CD4-positive, CD25-positive, alpha-beta regulatory T cell (primary cell): ENCODE results near the gene CTAG2. TPM values are rescaled to one million over a fixed set of nuclear protein-coding genes. Genes with fewer than 3 reads are reported as not detected.
"Not testable (repeated sequence)": the region's sequence is repeated elsewhere in the genome, so short reads cannot be mapped to it uniquely, and the experiment has no call there.

Experiments used
- ATAC-seq, 2 donors: fragments of 150-1000 bp; cut with Tn5 transposase; one replicate each; pipeline ENCODE4 v1.10.0; 2021; ENCODE audit warnings: low read depth in 2 of 2, moderate number of reproducible peaks in 2 of 2, moderate library complexity in 1 of 2
- DNase-seq, 3 donors: peaks; one replicate each; pipeline versions ENCODE4 v3.0.0 to v3.0.0-alpha.2; 2012 to 2022; ENCODE audit warnings: mixed read lengths in 1 of 3
- H3K27ac ChIP-seq: one replicate; pipeline ENCODE4 v1.7.0; 2013; ENCODE audit warnings: mild to moderate bottlenecking, low read length; ENCODE audit not compliant: insufficient read depth, poor library complexity, severe bottlenecking
- H3K27me3 ChIP-seq: one replicate; pipeline ENCODE4 v1.7.0; 2013; ENCODE audit warnings: low read length; ENCODE audit not compliant: control insufficient read depth, insufficient read depth
- H3K36me3 ChIP-seq: one replicate; pipeline ENCODE4 v1.7.0; 2013; ENCODE audit warnings: mild to moderate bottlenecking, low read length, moderate library complexity; ENCODE audit not compliant: control insufficient read depth, insufficient read depth
- H3K4me1 ChIP-seq: 2 replicates; pipeline ENCODE4 v1.7.0; 2013; ENCODE audit warnings: mild to moderate bottlenecking, low read length; ENCODE audit not compliant: insufficient read depth, control insufficient read depth, poor library complexity, severe bottlenecking
- H3K4me3 ChIP-seq: one replicate; pipeline ENCODE4 v1.7.0; 2013; ENCODE audit warnings: low read depth, mild to moderate bottlenecking, low read length, moderate library complexity
- H3K9me3 ChIP-seq, 2 experiments: 1 replicate in 1 of 2; 2 replicates in 1 of 2; pipeline ENCODE4 v1.7.0; 2013; ENCODE audit warnings: low read length in 2 of 2, mild to moderate bottlenecking in 1 of 2, moderate library complexity in 1 of 2; ENCODE audit not compliant: control insufficient read depth in 2 of 2
- H3K27ac Mint-ChIP-seq, 3 donors: one replicate each; pipeline ENCODE4 v1.8.0; 2020 to 2022; ENCODE audit warnings: mild to moderate bottlenecking in 3 of 3, mixed read lengths in 3 of 3, moderate library complexity in 2 of 3
- H3K27me3 Mint-ChIP-seq: one replicate; pipeline ENCODE4 v1.8.0; 2022; ENCODE audit warnings: mild to moderate bottlenecking, mixed read lengths
- H3K36me3 Mint-ChIP-seq: one replicate; pipeline ENCODE4 v1.8.0; 2020; ENCODE audit warnings: mixed read lengths
- H3K4me1 Mint-ChIP-seq, 4 donors: one replicate each; pipeline ENCODE4 v1.8.0; 2020 to 2022; ENCODE audit warnings: mixed read lengths in 4 of 4, mild to moderate bottlenecking in 1 of 4
- H3K4me3 Mint-ChIP-seq, 4 donors: one replicate each; pipeline ENCODE4 v1.8.0; 2020 to 2022; ENCODE audit warnings: mild to moderate bottlenecking in 4 of 4, mixed read lengths in 4 of 4, moderate library complexity in 3 of 4
- H3K9me3 Mint-ChIP-seq, 7 donors: one replicate each; pipeline ENCODE4 v1.8.0; 2020 to 2022; ENCODE audit warnings: mixed read lengths in 7 of 7, mild to moderate bottlenecking in 3 of 7, moderate library complexity in 2 of 7
- polyA plus RNA-seq, 4 donors: library from polyadenylated mRNA; unstranded; fragments of 300-500 nt; fragmentation: Illumina TruSeq; gene quantifications; one replicate each; pipeline ENCODE4 v1.2.3, GENCODE V29; 2021
- total RNA-seq: library from RNA; stranded (reverse); gene quantifications from one replicate; pipeline ENCODE4 v1.2.3, GENCODE V29; 2022

Gene CTAG2
- total and polyA plus RNA-seq, 5 donors from 2014 or later: not detected

DNA sequence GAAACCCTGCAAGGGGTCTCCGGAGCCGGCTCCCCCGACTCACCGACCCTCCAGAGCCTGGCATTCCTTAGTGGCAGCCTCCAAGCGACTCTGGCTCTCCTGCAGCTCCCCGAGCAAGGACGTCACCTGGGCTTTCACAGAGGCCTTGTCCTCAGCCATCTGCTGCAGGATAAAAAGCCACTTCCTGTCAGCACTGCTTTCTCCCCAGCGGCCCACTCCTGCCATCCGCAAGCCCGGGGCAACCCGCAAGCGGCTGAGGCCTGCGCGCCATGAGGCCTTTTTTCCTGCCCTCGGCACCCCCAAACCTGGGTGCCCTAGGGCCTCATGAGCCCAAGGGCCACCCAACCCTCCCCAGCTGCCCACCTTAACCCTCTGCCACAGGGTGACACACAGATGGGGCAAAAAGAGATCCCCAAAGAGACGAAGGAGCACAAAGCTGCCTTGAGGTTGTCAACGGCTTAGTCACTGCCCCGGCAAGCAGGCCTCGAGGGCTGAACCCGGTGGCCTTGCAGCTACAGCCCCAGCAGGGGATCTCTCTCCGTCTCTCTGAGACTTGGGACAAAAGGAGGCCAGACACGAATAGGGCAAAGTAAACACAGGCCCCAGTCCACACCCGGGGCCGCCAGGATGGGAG lies 7.5 kb downstream of the CTAG2 start:
- H3K9me3 ChIP-seq: not testable (repeated sequence)

DNA sequence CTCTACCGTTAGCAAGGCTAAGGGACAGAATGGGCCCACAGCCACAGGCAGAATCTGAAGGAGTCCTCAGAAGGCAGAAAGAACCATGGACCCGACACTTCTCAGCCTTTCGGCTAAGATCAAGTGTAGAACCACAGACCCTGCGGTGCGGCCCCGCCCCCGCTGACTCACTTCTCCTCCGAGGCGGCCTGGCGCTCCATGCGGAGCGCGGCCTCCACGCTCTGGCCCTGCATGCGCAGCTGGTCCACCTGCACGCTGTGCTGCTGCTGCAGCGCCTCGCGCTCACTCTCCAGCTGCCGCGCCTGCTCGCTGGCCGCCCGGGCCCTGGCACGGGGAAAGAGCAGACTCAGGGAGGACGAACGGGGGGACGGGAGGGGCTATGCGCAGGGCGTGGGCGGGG lies 9.7 kb downstream of the CTAG2 start:
- not testable (repeated sequence) for H3K9me3 Mint-ChIP-seq, H3K4me3 Mint-ChIP-seq, H3K27ac Mint-ChIP-seq, H3K9me3 ChIP-seq, DNase-seq, H3K4me3 ChIP-seq, ATAC-seq, H3K27me3 ChIP-seq, H3K36me3 ChIP-seq, H3K27ac ChIP-seq, H3K36me3 Mint-ChIP-seq, H3K27me3 Mint-ChIP-seq, H3K4me1 Mint-ChIP-seq, H3K4me1 ChIP-seq

More for the DNA sequence above, 7.5 kb downstream of the CTAG2 start:
- not testable (repeated sequence) for H3K4me1 Mint-ChIP-seq, DNase-seq, H3K36me3 ChIP-seq, H3K27me3 Mint-ChIP-seq, H3K27ac Mint-ChIP-seq, H3K27me3 ChIP-seq, H3K36me3 Mint-ChIP-seq, H3K4me1 ChIP-seq, H3K4me3 Mint-ChIP-seq, H3K27ac ChIP-seq, H3K9me3 Mint-ChIP-seq, H3K4me3 ChIP-seq
- ATAC-seq: peak; percentile 53 to 77

DNA sequence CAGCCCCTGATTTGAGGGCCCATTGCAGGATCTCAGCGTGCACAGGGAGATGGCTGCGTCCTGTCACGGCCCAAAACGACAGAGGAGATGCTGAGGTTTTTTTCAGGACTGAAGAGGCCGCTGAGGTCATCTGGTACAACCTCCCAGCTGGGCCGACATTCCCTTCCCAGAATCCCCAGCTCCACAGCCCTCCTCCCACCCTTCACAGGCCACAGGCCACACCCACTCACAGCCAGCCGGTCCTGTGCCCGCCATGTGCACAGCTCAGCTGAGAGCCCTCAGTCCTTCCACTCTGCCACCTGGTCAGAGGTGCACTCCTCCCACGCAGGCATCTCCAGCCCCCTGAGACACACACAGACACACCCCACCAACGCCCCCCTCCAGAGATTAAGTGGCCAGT lies 11.6 kb downstream of the CTAG2 start:
- H3K27me3 Mint-ChIP-seq, H3K4me3 ChIP-seq, H3K27ac Mint-ChIP-seq, H3K27me3 ChIP-seq, H3K36me3 ChIP-seq, H3K36me3 Mint-ChIP-seq, H3K4me1 Mint-ChIP-seq, ATAC-seq, H3K27ac ChIP-seq, H3K4me1 ChIP-seq, H3K4me3 Mint-ChIP-seq, H3K9me3 Mint-ChIP-seq, H3K9me3 ChIP-seq, DNase-seq: not testable (repeated sequence)

DNA sequence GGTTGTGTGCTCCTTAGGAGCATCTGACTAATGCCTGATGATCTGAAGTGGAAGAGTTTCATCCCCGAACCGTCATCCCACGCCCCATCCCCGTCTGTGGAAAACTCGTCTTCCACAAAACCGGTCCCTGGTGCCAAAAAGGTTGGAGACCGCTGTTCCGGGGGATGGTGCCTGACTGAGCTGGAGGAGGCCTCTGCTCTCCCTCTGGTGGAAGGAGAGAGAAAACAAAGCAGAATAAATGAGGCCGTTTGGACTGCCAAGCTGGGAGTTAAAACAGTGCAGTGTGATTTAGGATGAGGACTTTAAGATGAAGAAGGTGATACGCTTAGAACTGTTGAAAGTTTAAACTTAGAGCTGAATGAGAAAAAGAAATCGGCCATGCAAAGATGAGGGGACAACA lies 19.7 kb downstream of the CTAG2 start:
- not testable (repeated sequence) for H3K9me3 ChIP-seq, H3K9me3 Mint-ChIP-seq, DNase-seq, H3K4me3 ChIP-seq, H3K36me3 ChIP-seq, H3K4me1 ChIP-seq, H3K27me3 Mint-ChIP-seq, H3K27me3 ChIP-seq, H3K36me3 Mint-ChIP-seq, H3K27ac Mint-ChIP-seq, H3K4me1 Mint-ChIP-seq, H3K4me3 Mint-ChIP-seq, H3K27ac ChIP-seq, ATAC-seq

DNA sequence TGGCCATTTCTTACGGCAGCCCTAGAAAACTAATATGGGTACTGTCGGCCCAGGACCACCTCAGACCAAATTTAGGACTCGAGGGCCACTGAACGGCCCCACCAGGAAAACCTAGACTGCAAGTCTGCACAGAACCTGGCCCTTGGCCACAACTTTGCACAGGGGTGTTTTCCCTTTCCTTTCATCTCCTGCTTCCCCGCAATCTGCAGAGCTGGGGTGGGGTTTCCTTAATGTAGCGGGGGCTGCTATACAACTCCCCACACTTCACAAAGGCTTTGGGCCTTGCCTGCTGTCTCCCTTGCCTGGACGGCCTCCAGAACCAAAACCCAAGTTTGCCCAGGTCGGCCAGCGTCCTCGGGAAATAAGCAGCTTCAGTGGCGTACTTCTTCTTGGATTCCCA lies 22.4 kb downstream of the CTAG2 start:
- H3K27ac Mint-ChIP-seq, H3K4me3 Mint-ChIP-seq, H3K36me3 ChIP-seq, H3K9me3 ChIP-seq, H3K36me3 Mint-ChIP-seq, DNase-seq, H3K27me3 ChIP-seq, H3K4me1 ChIP-seq, H3K27me3 Mint-ChIP-seq, H3K4me3 ChIP-seq, H3K27ac ChIP-seq, ATAC-seq, H3K9me3 Mint-ChIP-seq, H3K4me1 Mint-ChIP-seq: not testable (repeated sequence)

DNA sequence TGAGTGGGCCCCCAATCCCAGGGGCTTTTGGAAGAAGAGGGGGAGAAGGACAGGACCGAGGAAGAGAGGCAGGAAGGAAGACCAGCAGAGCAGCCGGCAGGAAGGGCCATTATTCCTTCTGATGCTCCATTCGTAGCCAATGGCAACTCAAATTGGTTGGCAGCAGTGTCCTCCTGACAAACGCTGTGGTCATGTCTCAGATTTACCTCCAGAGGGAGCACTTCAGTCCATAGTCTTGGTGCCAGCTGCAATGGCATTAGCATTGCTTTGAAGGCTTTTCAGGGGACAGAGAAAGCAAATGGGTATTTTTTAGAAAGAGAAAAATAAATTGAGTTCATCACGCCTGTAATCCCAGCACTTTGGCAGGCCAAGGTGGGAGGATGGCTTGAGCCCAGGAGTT lies 24.4 kb downstream of the CTAG2 start:
- not testable (repeated sequence) for H3K4me3 ChIP-seq, H3K36me3 Mint-ChIP-seq, H3K36me3 ChIP-seq, H3K9me3 Mint-ChIP-seq, H3K27ac Mint-ChIP-seq, H3K9me3 ChIP-seq, DNase-seq, H3K27ac ChIP-seq, H3K4me3 Mint-ChIP-seq, H3K4me1 Mint-ChIP-seq, H3K27me3 ChIP-seq, H3K4me1 ChIP-seq, H3K27me3 Mint-ChIP-seq
- ATAC-seq: peak; percentile 48 to 55

DNA sequence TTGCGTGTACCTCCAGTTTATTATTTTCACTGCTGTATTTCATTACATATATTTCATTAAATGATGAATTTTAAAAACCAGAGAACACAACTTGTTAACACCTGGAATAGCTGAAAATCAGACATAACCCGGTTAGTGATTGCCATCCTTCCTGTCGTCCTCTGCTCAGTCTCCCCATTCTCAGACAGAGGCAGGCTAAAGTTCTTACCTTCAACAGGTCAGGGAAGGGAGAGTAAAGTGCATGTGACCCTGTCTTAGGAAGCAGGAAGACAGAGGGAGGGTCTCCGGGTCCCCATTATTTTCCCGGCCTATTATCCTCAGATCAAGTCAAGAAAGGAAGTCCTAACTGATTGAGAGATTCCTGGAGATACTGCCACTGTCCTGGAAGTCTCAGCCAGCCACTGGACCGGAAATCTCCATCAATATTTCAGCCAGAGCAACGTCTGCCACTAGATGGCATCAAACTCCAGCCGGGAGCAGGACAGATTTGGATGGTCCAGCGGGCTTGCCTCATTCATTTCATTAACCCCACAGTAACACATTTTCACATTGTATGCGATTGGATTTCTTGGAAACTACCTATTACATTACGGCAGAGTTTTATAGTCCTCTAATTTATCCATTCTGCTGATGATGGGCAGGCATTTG lies 32.5 kb downstream of the CTAG2 start:
- H3K27ac Mint-ChIP-seq, ATAC-seq, H3K4me1 Mint-ChIP-seq, H3K27me3 Mint-ChIP-seq, H3K4me1 ChIP-seq, H3K4me3 Mint-ChIP-seq, H3K27me3 ChIP-seq, H3K36me3 ChIP-seq, H3K4me3 ChIP-seq, H3K36me3 Mint-ChIP-seq, H3K9me3 Mint-ChIP-seq, H3K27ac ChIP-seq, DNase-seq, H3K9me3 ChIP-seq: not testable (repeated sequence)

DNA sequence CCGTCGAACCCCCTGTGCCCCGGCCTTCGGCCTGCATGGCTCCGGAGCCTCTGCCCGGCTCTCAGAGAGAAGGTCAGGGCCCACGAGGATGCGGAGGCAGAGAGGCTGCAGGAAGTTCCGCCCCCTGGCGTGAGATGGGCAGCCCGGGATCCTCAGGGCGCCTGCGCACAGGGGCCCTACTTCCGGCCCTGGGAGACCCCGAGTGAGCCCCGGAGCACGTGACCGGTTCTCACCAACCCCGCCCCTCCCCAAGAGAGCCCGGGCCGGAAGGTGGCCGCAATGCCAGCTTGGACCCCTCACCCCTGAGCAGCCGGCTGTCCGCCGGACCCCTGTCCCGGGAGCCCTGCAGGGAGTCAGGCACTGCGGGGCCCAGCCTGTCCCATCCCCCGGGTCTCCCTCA lies 34.2 kb downstream of the CTAG2 start, which contains the start of gene CTAG1B:
Gene CTAG1B (minus strand): TSS at position 101 of the 400 bp plus-strand sequence. CDS start 64 bp downstream, at position 37.
- DNase-seq, H3K27me3 ChIP-seq, ATAC-seq, H3K4me1 ChIP-seq, H3K4me3 Mint-ChIP-seq, H3K4me1 Mint-ChIP-seq, H3K27ac Mint-ChIP-seq, H3K36me3 Mint-ChIP-seq, H3K27me3 Mint-ChIP-seq, H3K9me3 ChIP-seq, H3K36me3 ChIP-seq, H3K4me3 ChIP-seq, H3K9me3 Mint-ChIP-seq, H3K27ac ChIP-seq: not testable (repeated sequence)
